Smooth muscle cell (in vitro differentiated cells): ENCODE measurements around the gene NDUFA12. TPM values are rescaled to one million over a fixed set of nuclear protein-coding genes. Genes with fewer than 3 reads are reported as not detected.
A peak's percentile ranks its signal among the peaks of the same experiment; 100 is the strongest.
"Not testable (repeated sequence)": the region's sequence is repeated elsewhere in the genome, so short reads cannot be mapped to it uniquely, and the experiment has no call there.

Experiments used
- DNase-seq: peaks from one replicate; lab custom pipeline; 2025; ENCODE audit not compliant: unreplicated experiment; lab: John Stamatoyannopoulos, UW
- H2AFZ ChIP-seq: fragments of 200-600 bp; sonication (generic); 2 replicates; pipeline ENCODE4 v1.6.0; 2016; ENCODE audit warnings: antibody characterized with exemption, low read depth, mild to moderate bottlenecking
- H3F3A ChIP-seq: fragments of 200-600 bp; sonication (generic); 2 replicates; pipeline ENCODE4 v1.6.0; 2017; ENCODE audit warnings: antibody characterized with exemption, low read depth
- H3K27ac ChIP-seq: fragments of 200-600 bp; sonication (generic); 2 replicates; pipeline ENCODE4 v1.5.1; 2016; ENCODE audit warnings: low read depth, mild to moderate bottlenecking
- H3K27me3 ChIP-seq: fragments of 200-600 bp; sonication (generic); 2 replicates; pipeline ENCODE4 v1.6.1; 2016; ENCODE audit warnings: low read depth, mild to moderate bottlenecking
- H3K36me3 ChIP-seq: fragments of 200-600 bp; sonication (generic); 2 replicates; pipeline ENCODE4 v1.5.1; 2016; ENCODE audit warnings: low read depth
- H3K4me1 ChIP-seq: fragments of 200-600 bp; sonication (generic); 2 replicates; pipeline ENCODE4 v1.5.1; 2016; ENCODE audit warnings: low read depth
- H3K4me2 ChIP-seq: fragments of 200-600 bp; sonication (generic); 2 replicates; pipeline ENCODE4 v1.6.0; 2016; ENCODE audit warnings: mild to moderate bottlenecking
- H3K4me3 ChIP-seq: fragments of 200-600 bp; sonication (generic); 2 replicates; pipeline ENCODE4 v1.5.1; 2016; ENCODE audit warnings: mild to moderate bottlenecking
- H3K79me2 ChIP-seq: fragments of 200-600 bp; sonication (generic); 2 replicates; pipeline ENCODE4 v1.6.0; 2016; ENCODE audit warnings: low read depth, mild to moderate bottlenecking
- H3K9ac ChIP-seq: fragments of 200-600 bp; sonication (generic); 2 replicates; pipeline ENCODE4 v1.6.0; 2016; ENCODE audit warnings: low read depth
- H3K9me3 ChIP-seq: fragments of 200-600 bp; sonication (generic); replicated peaks from 2 replicates; pipeline ENCODE4 v1.5.1; 2016; ENCODE audit warnings: low read depth
- H4K20me1 ChIP-seq: fragments of 200-600 bp; sonication (generic); 2 replicates; pipeline ENCODE4 v1.6.0; 2016; ENCODE audit warnings: low read depth
- CTCF ChIP-seq: fragments of 200-600 bp; sonication (generic); IDR thresholded peaks from 2 replicates; pipeline ENCODE4 v1.5.1; 2017; ENCODE audit warnings: borderline replicate concordance, mild to moderate bottlenecking, antibody characterized with exemption; ENCODE audit not compliant: insufficient read depth, poor library complexity, severe bottlenecking
- WGBS: methylation state at CpG from one replicate; pipeline ENCODE4 v1.1.7; 2016; ENCODE audit warnings: low lambda C conversion rate; 5-methylcytosine and 5-hydroxymethylcytosine counted together
- polyA plus RNA-seq: library from polyadenylated mRNA; unstranded; fragments of >200 nt; fragmentation: Nextera tagmentation; extraction: Ambion mirVana; gene quantifications from 2 replicates; pipeline ENCODE4 v1.2.1, GENCODE V29; 2016
- total RNA-seq: library from RNA; depleted of rRNA; stranded (reverse); fragments of >200 nt; gene quantifications from 2 replicates; pipeline ENCODE4 v1.2.3, GENCODE V29; 2014

Gene NDUFA12
- total and polyA plus RNA-seq, 2 experiments from 2014 or later: 236 to 300 TPM

DNA sequence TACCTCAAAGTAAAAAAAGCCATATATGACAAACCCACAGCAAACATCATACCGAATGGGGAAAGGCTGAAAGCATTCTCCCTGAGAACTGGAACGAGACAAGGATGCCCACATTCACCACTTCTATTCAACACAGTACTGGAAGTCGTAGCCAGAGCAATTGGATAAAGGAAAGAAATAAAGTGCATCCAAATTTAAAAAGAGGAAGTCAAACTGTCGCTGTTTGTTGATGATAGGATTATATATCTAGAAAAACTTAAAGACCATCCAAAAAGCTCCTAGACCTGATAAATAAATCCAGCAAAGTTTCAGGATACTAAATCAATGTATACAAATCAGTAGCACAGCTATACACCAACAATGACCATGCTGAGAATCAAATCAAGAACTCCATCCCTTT, 5.2 kb downstream of the NDUFA12 start:
- Histone ChIP-seq H3K9ac (no peak overlapping the region), H3K9me3 (no peaks in the 10 kb centered on the region), H3K27ac (no peak overlapping the region), H4K20me1 (peaks cover 35% of the 10 kb centered on the region), H3K4me3 (no peak overlapping the region), H3F3A (no peaks in the 10 kb centered on the region), H3K4me2 (no peak overlapping the region), H3K27me3 (no peaks in the 10 kb centered on the region), H2AFZ (no peak overlapping the region), H3K4me1 (peaks cover 6% of the 10 kb centered on the region), H3K36me3 (peaks cover 2% of the 10 kb centered on the region), H3K79me2 (peaks cover 62% of the 10 kb centered on the region)
- TF ChIP-seq CTCF: no peak
- WGBS: 97% methylated on average over 4 of the region's 4 CpGs
- no peak for DNase-seq

GRCh38 chr12:94997726-94998125, 5.8 kb downstream of the NDUFA12 start:
- Histone ChIP-seq H3K4me1 (peaks cover 4% of the 10 kb centered on the region), H3F3A (no peaks in the 10 kb centered on the region), H3K27ac (no peak overlapping the region), H3K27me3 (no peaks in the 10 kb centered on the region), H3K9me3 (no peaks in the 10 kb centered on the region), H3K4me2 (no peak overlapping the region), H3K79me2 (peaks cover 62% of the 10 kb centered on the region), H4K20me1 (peaks cover 35% of the 10 kb centered on the region), H2AFZ (no peak overlapping the region), H3K36me3 (peaks cover 2% of the 10 kb centered on the region), H3K9ac (no peak overlapping the region), H3K4me3 (no peak overlapping the region)
- TF ChIP-seq CTCF: no peak
- no peak for DNase-seq

- Histone ChIP-seq H3K4me1 (no peaks in the 10 kb centered on the region), H3K27ac (no peak overlapping the region), H3K27me3 (no peaks in the 10 kb centered on the region), H4K20me1 (peaks cover 41% of the 10 kb centered on the region), H3K4me3 (no peak overlapping the region), H3K9me3 (no peaks in the 10 kb centered on the region), H2AFZ (no peak overlapping the region), H3K9ac (no peak overlapping the region), H3K79me2 (peaks cover 60% of the 10 kb centered on the region), H3K36me3 (peaks cover 2% of the 10 kb centered on the region), H3F3A (no peaks in the 10 kb centered on the region), H3K4me2 (no peak overlapping the region)
- 89% methylated on average over 6 of the region's 6 CpGs for WGBS
- no peak for DNase-seq
- TF ChIP-seq CTCF: no peak
Observed at GRCh38 chr12:94997061-94997460, 6.4 kb downstream of the NDUFA12 start.

DNA sequence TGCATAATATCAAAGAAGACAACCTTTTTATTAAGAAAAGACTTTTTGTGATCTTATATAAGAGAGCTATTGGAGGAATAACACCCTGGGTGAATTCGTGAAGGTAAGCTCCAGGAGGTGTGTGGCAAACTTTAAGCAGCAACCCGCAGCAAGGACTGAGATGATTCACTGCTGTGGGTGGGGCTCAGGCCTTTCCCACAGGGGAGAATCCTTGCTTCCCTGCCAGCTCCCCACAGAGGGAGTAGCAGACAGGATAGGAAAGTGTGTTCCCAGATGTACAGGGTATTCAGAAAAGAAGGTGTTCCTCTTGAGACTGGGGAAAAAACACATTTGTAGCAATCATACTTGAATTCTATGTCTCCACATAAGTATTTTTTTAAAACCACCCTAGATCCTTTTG, 9.2 kb downstream of the NDUFA12 start:
- Histone ChIP-seq H3K9ac (no peak overlapping the region), H3K4me3 (no peak overlapping the region), H3K4me2 (no peak overlapping the region), H2AFZ (no peak overlapping the region), H3F3A (no peaks in the 10 kb centered on the region), H3K27me3 (no peaks in the 10 kb centered on the region), H3K79me2 (peaks cover 38% of the 10 kb centered on the region), H3K36me3 (no peaks in the 10 kb centered on the region), H3K4me1 (no peaks in the 10 kb centered on the region), H3K27ac (peak overlapping the region; percentile 43), H4K20me1 (peaks cover 48% of the 10 kb centered on the region), H3K9me3 (no peaks in the 10 kb centered on the region)
- TF ChIP-seq CTCF: no peak
- 59% methylated on average over 2 of the region's 2 CpGs for WGBS
- no peak for DNase-seq

GRCh38 chr12:94993855-94994254, 9.6 kb downstream of the NDUFA12 start:
- H3K4me1 ChIP-seq, H3F3A ChIP-seq, H3K27me3 ChIP-seq, H3K9me3 ChIP-seq, H2AFZ ChIP-seq, H3K9ac ChIP-seq, H3K4me3 ChIP-seq, DNase-seq, H3K4me2 ChIP-seq, H3K36me3 ChIP-seq: not testable (repeated sequence)
- peak overlapping the region; percentile 43 for H3K27ac ChIP-seq
- H3K79me2 ChIP-seq: peaks cover 34% of the 10 kb centered on the region
- 90% methylated on average over 3 of the region's 3 CpGs for WGBS
- peaks cover 44% of the 10 kb centered on the region for H4K20me1 ChIP-seq
